GM12864 (cell line): ENCODE measurements around the gene NACAD.

Experiments used
- DNase-seq: peaks from one replicate; pipeline ENCODE4 v3.0.0-alpha.2; 2011; ENCODE audit warnings: low read depth
- H3K4me3 ChIP-seq: 2 replicates; pipeline ENCODE4 v1.5.1; 2011; ENCODE audit warnings: mild to moderate bottlenecking, low read depth, low read length, control low read depth
- TF ChIP-seq, protein P1 (sequence below): IDR thresholded peaks from 2 replicates; pipeline ENCODE4 v1.5.1; 2011; ENCODE audit warnings: low read depth, mild to moderate bottlenecking, moderate library complexity, low read length, control low read depth, inconsistent platforms; ENCODE audit errors: missing control alignments

The NACAD gene

DNA sequence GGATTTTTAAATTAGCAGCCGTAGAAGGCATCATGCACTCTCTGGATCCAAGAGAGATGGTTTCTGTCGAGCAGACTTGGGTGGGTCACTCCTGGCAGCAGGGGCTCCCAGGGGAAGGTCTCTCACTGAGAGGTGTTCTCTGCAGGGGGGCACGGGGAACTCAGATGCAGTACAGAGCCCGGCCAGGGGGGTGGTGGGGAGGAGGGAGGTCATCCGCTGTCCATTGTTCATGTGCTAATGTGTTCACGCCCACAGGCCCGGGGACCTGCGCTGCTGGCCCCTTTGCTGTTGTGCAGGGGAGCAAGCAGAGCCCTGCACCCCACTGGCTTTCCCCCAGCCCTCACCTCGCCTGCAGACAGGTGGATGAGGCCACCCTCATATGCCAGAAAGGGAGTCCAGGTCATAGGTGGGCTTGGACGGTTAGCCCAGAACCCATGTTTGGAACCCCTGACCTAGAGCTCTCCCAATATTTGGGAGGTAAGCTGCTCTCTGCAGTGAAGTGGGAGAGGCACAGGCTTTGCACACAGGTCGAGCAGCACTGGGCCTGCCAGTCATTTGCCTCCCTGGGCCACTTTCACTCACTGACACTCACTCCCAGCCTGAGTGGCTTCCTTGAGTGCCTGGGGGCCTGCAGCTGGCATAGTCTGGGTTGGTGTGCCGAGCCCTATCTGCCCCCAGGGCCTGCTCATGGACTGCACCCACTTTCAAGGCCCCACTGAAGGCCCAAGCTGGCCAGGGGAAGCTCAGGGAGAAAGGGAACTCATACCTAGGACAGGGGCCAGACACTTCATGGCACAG is 35.3 kb upstream of the NACAD start:
- DNase-seq: no peak
- no peak overlapping the region for H3K4me3 ChIP-seq
- TF ChIP-seq, protein P1, sequence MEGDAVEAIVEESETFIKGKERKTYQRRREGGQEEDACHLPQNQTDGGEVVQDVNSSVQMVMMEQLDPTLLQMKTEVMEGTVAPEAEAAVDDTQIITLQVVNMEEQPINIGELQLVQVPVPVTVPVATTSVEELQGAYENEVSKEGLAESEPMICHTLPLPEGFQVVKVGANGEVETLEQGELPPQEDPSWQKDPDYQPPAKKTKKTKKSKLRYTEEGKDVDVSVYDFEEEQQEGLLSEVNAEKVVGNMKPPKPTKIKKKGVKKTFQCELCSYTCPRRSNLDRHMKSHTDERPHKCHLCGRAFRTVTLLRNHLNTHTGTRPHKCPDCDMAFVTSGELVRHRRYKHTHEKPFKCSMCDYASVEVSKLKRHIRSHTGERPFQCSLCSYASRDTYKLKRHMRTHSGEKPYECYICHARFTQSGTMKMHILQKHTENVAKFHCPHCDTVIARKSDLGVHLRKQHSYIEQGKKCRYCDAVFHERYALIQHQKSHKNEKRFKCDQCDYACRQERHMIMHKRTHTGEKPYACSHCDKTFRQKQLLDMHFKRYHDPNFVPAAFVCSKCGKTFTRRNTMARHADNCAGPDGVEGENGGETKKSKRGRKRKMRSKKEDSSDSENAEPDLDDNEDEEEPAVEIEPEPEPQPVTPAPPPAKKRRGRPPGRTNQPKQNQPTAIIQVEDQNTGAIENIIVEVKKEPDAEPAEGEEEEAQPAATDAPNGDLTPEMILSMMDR: no peak

DNA sequence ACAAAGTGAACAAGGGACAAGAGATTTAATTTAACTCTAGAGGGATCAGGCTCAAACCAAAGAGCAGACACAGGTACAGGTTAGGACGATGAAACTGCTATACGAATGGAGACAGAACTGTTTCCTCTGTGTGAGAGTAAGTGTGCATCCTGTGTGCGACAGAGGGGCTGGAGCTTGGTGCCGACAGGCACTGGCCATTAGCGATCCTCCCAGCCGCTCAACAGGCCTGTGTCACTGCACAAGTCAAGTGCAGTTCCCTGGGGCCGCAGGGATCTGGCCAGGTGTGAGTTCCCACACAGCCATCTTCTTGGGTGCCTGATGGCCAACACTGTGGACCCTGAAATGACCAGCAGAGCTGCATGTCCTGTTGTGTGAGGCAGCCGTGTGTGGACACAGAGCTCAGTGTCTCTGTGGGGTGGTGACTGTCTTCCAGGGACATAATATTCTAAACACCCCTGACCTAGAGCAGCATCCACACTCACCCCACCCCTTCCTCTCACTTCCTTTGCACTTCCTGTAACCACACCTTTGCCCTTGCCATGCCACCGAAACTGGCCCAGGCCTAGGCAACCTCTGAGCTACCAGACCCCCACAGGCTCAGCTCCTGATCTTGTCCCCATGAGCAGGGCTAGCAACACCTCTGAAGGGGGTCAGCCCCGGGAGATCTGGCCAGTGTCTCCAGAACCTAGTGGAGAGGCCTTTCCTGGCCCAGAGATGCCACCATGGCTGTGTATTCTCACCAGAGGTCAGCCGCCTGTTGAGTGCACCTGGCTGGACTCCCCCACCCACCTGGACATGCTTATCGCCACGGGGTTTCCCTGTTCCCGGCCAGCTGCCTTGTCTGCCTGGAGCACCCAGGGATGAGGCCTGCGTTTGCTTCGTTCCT is 34.4 kb upstream of the NACAD start:
- no peak for DNase-seq
- TF ChIP-seq, protein P1: no peak
- H3K4me3 ChIP-seq: no peak overlapping the region

DNA sequence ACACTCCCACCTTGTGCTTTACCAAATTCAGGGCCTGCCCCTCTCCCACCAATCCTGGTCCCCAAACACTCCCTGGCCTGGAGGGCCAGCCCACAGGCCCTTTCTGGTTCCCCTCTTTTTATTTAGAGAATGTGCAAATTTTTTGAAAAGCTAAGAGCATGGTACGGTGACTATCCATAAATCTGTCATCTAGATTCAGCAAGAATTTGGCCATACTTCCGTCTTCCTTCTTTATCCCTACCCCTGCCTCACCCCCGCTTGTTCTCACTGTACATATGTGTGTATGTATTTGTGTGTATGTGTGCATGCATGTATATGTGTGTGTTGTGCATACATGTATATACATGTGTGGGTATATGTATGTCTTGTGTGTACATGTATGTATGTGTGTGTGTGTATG is 30.8 kb upstream of the NACAD start:
- no peak for DNase-seq
- no peak overlapping the region for H3K4me3 ChIP-seq
- TF ChIP-seq, protein P1: no peak

DNA sequence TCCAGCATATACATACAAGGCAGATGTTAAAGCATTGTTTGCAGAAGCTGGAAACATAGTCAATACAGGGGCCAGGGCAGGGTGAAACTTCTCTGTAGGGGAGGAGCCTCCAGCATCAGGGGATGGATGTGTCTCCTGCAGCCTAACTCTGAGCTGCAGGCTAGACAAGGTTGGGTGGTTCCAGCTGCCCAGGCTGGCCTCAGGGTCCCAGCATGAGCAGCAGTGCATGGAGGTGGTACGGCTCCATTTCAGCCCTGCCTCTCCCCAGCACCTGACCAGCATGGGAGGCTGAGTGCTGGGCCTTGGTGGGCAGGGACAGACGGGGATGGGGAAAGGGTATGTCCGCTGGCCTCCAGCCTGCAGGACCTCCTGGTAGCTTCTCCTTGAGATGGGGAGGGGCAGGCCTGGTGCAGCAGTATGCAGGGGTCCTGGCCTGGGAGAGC is 30.1 kb upstream of the NACAD start:
- H3K4me3 ChIP-seq: no peak overlapping the region
- no peak for DNase-seq
- TF ChIP-seq, protein P1: no peak

DNA sequence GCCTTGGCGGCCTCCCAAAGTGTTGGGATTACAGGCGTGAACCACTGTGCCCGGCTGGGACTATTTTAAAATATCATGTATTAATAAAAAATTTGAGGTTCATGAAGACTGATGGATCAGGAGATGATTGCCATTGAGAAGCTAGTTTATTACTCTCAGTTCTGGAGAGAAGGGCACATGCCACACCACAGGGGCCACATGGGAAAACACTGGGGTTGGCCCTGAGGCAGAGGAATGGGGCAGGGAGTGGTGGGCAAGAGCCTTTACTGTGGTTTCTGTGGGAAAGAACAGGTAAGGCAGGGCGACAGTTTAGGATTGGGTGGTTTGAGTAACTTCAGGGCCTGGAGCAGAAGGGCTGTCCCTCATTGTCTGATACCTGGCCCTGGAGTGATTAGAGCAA is 29.5 kb upstream of the NACAD start:
- DNase-seq: no peak
- H3K4me3 ChIP-seq: no peak overlapping the region
- TF ChIP-seq, protein P1: no peak

DNA sequence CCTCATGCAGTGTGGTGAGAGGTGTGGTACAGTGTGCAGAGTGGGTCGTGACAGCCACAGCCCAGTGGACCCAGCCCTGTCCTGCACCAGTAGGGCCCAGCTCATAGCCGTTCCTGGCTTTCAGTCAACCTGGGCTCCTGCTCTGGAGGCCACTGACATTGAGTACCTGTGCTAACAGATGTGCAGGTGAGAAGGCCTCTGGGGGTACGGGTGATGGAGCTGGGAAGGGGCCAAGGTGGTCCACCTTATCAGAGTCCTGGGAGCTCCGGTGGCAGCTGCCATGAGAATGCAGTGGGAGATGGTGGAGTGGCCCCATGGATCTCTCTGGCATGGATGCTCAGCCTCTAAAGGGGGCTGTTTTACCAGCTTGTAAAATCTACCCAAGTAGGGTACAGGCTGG is 28.8 kb upstream of the NACAD start:
- H3K4me3 ChIP-seq: no peak overlapping the region
- TF ChIP-seq, protein P1: no peak
- no peak for DNase-seq
